GM21529 (cell line): ENCODE data around the gene OR9A2.

Experiments
- ATAC-seq: cut with Tn5 transposase; IDR thresholded peaks from one replicate; pipeline ENCODE4 v1.9.1; 2021; ENCODE audit not compliant: unreplicated experiment

The OR9A2 gene

GRCh38 chr7:143023047-143023446 lies 3.9 kb downstream of the OR9A2 start:
- no peak for ATAC-seq

DNA sequence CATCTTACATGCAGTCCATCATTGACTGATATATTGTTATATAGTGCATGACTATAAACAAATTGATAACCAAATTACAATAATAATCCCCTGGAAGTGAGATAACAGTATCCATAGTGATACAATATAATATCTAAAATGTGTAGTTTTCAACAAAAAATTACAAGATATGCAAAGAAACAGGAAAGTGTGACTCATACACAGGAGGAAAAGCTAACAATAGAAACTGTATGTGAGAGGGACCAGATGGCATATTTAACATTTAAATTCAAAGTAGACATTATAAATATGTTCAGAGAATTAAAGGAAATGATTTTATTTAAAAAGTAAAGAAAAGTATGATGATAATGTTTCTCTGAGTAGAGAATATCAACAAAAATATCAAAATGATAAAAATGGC lies 8.0 kb downstream of the OR9A2 start:
- no peak for ATAC-seq

DNA sequence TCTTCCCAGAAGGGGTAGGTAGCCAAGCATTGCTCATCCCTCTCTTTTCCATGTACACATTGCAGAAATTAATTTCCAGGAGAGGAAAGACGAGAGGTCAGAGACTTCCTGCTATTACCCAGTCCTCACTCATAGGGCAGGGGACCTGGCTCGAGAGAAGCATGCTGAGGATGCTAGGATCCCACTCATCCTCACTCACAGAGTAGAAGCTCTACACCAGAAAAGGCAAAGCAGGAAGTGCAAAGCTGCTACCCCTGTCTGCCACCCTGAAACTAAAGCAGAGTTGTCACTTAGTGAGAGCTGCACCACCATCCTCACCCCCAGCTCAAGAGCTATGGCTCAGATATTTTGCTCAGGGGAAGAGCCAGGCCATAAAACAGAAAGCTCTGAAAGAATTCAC lies 9.9 kb downstream of the OR9A2 start:
- no peak for ATAC-seq

- ATAC-seq = no peak
These were observed 10.9 kb downstream of the OR9A2 start for GRCh38 chr7:143015926-143016490.

DNA sequence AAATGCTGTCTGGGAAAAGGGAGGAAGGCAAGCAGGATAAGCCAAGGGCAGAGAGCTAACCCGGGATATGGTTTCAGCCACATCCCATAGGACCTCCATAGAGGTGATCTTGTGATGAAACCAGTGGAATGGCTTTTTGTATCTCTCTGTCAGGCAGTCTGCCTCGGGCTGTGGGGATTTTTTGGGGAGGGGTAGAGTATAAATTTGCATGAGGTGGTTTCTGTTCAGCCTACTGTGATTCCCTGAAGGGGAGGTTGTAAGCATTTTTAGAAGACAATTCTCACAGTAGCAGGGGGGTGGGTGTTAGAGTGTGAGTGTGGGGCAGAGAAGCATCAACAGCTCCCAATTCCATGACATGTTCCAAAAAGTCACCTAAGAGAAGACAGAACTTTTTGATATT lies 11.8 kb downstream of the OR9A2 start:
- ATAC-seq = peak; percentile 82

DNA sequence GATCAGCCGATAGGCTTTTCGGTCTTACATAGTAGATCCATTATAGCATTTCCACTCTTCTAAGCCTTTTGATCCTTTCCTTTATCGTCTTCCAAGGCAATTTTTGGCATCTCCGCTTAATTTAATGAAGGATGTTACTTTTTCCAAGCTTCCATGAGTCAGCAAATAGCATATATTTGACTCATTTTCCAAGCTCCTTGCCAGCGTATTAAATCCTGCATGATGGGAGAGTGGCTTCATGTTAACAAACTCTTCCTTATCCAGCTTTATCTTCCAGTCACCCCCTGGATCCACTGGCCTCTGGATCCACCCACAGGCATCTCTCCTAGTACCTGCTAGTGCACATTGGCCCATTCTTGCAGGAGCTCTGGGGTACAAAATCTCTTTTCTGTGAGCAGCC lies 13.0 kb downstream of the OR9A2 start:
- ATAC-seq = no peak

DNA sequence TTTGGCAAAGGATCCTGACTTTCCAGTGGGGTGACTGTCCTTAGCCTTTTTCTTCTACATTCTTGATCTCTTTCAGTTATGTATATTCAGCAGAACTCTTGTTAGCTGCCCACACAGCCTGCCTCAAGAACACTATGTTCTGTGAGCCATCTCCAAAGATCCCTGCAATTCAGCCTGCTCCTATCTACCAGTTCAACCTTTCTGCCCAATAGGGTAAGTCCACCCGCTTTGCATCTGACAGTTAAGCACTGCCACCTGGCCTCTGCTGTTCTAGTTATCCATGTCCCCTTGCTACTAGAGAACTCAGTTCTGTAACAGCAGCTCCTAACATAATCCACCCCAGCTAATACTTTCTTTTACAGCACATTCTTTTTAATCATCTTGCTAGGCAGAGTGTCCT lies 13.5 kb downstream of the OR9A2 start:
- no peak for ATAC-seq

DNA sequence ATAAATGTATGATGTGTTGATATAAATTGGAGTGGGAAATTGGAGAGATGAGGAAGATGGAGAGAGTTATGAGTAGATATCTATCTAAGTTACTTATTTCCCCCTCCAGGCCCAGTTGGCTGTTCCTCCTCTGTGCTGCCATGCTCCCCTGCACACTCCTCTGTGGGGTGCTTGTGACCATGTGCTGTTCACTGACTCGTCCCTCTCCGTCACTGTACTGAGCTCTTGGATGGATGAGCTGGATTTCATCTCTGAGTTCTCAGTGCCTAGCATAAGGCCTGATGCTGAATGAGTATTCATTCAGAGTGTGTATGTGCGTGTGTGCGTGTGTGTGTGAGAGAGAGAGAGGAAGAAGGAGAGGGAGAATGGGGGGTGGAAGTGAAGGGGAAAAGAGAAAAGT lies 14.5 kb downstream of the OR9A2 start:
- ATAC-seq = no peak

GRCh38 chr7:143012001-143012400 lies 14.9 kb downstream of the OR9A2 start:
- no peak for ATAC-seq

GRCh38 chr7:143008007-143008901 lies 18.7 kb downstream of the OR9A2 start:
- ATAC-seq = peak; percentile 93

- no peak for ATAC-seq
These were observed 21.2 kb downstream of the OR9A2 start for GRCh38 chr7:143005632-143006260.

DNA sequence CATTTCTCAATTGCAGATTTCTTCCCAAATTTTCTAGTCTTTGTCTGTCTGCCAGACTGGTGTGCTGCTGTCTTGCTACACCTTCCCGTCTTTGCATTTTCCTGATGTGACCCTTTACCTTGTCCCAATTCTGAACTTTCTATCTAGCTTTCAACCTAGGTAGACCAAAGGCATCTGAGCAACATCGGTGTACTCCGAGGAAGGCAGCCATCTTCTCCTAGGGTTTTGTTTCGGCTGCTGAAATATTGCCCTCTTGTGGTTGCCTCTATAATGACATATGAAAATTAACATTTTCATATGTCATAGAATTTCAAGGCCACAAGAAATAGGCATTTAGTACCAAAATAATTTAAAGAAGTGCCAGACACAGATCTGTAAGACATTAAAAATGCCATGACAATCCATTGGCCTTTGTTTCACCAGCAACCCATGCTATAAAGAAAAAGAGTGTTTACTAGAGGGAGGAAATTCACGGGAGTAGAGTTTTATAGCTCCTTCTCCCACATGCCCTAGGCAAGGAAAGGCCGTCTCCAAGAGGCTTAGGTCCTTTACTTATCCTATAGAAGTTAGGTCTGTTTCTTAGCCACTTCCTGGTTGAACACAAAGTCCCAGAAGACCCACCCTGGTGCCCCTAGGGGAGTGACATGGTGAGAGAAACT lies 23.4 kb downstream of the OR9A2 start:
- peak; percentile 56 for ATAC-seq

DNA sequence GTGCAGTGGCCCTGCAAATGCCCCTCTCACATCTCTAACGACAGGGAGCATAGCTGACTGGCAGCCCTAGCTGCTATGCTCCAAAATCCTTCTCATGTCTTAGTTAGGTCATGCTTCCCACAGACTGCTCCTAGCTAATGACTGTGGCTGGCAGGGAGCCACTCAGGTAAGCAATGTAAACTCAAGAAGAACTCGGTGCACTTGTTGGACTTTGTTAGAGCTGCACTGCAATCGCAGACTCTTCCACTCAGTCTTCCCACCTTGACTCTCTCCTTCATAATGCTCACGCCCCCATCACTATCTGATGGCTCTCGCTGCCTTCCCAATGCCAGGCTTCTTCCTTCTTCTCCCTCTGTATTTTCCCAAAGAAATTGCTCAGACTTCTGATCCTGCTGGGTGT lies 24.0 kb downstream of the OR9A2 start:
- ATAC-seq = no peak

- no peak for ATAC-seq
These were observed 24.8 kb downstream of the OR9A2 start for GRCh38 chr7:143002106-143002505.

GRCh38 chr7:143000648-143001047 lies 26.3 kb downstream of the OR9A2 start:
- no peak for ATAC-seq

DNA sequence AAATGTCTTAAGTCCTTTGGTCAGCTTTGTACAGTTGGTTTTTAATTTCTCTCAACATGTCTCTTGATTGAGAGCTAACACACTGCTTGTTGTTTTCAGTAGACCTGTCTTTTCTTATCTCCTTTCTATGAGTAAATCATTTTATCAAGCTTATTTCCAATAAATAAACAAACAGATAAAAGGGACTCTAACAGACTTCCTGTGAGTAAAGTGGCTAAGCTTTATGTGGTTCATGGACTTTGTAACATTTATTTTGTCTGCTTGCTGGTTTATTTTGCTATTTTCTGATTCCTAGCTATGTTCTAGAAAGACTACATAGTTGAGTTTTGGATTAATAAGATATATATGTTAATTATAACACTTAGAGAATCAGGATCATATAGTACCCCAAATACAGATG lies 27.1 kb downstream of the OR9A2 start:
- no peak for ATAC-seq

- ATAC-seq = no peak
These were observed 28.0 kb downstream of the OR9A2 start for GRCh38 chr7:142998966-142999365.

GRCh38 chr7:142997456-142997989 lies 29.4 kb downstream of the OR9A2 start:
- ATAC-seq = no peak

- ATAC-seq = peak; percentile 52
These were observed 34.5 kb downstream of the OR9A2 start for GRCh38 chr7:142992427-142992826.

- no peak for ATAC-seq
These were observed 42.6 kb downstream of the OR9A2 start for GRCh38 chr7:142984297-142984696.

DNA sequence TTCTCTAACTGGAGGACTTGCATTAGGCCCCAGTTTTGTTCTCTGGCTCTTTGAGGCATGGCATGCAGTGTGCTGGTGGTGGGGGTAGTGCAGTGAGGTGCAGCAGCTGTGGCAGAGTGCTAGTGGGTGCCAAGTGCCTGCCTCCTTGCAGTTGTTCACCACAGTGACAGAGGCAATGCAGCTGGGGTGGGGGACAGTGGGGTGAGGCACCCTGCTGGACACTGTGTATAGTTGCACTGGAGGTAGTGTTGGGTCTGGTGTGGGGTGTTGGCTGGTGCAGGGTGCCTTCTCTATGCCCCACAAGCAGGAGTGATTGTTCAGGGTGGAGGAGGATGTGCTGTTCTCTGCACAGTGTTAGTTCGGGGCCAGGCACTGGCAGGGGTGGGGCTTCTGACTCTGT lies 43.1 kb downstream of the OR9A2 start:
- ATAC-seq = no peak
